ENCODE measurements around the gene ERC2.

The ERC2 gene

GRCh38 chr3:55619046-55619808 lies 849.0 kb downstream of the ERC2 start:
- TF ChIP-seq, protein P1, sequence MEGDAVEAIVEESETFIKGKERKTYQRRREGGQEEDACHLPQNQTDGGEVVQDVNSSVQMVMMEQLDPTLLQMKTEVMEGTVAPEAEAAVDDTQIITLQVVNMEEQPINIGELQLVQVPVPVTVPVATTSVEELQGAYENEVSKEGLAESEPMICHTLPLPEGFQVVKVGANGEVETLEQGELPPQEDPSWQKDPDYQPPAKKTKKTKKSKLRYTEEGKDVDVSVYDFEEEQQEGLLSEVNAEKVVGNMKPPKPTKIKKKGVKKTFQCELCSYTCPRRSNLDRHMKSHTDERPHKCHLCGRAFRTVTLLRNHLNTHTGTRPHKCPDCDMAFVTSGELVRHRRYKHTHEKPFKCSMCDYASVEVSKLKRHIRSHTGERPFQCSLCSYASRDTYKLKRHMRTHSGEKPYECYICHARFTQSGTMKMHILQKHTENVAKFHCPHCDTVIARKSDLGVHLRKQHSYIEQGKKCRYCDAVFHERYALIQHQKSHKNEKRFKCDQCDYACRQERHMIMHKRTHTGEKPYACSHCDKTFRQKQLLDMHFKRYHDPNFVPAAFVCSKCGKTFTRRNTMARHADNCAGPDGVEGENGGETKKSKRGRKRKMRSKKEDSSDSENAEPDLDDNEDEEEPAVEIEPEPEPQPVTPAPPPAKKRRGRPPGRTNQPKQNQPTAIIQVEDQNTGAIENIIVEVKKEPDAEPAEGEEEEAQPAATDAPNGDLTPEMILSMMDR (IDR thresholded peaks at IDR 0.05; ENCODE audit: low read depth, low read length, missing control alignments), result no peak
- DNase-seq (ENCODE audit: extremely low read depth, low read depth), result no peak
- H3K4me3 ChIP-seq (replicated peaks; ENCODE audit: low read depth, low read length), result no peak overlapping the region

GRCh38 chr3:55617385-55617784 lies 850.9 kb downstream of the ERC2 start:
- no peak for DNase-seq (ENCODE audit: extremely low read depth, low read depth)
- TF ChIP-seq, protein P1 (IDR thresholded peaks at IDR 0.05; ENCODE audit: low read depth, low read length, missing control alignments), result no peak
- H3K4me3 ChIP-seq (replicated peaks; ENCODE audit: low read depth, low read length), result no peak overlapping the region

GRCh38 chr3:55616803-55617202 lies 851.5 kb downstream of the ERC2 start:
- TF ChIP-seq, protein P1 (IDR thresholded peaks at IDR 0.05; ENCODE audit: low read depth, low read length, missing control alignments), result no peak
- no peak overlapping the region for H3K4me3 ChIP-seq (replicated peaks; ENCODE audit: low read depth, low read length)
- no peak for DNase-seq (ENCODE audit: extremely low read depth, low read depth)

DNA sequence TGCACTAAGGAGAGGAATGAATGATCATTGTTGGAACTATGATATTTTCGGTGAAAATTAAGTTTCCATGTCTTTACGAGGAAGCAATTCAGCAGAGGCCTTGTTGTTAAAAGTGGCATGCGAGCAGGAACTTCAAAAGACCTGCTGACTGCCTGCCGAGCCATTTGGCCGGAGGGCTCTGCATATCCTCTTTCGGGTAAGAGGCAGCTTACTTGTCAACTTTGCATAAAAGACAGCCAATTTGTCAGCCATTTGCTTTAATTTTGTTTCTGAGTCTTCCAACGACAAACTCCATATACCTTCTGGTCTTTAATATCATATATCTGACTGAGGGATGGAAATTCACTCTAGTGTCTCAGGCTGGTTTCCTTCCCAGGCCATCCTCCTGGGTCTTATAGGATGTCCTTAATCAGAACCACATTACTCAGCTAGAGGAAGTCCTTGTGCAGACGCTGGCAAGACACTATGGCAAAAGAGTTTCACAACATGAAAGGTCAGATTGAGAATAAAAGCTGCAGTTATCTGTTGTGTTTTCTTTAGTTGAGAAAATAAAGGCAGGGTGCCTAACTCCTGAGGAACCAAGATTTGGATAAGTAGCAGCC lies 852.5 kb downstream of the ERC2 start:
- TF ChIP-seq, protein P1 (IDR thresholded peaks at IDR 0.05; ENCODE audit: low read depth, low read length, missing control alignments), result no peak
- DNase-seq (ENCODE audit: extremely low read depth, low read depth), result no peak
- no peak overlapping the region for H3K4me3 ChIP-seq (replicated peaks; ENCODE audit: low read depth, low read length)

DNA sequence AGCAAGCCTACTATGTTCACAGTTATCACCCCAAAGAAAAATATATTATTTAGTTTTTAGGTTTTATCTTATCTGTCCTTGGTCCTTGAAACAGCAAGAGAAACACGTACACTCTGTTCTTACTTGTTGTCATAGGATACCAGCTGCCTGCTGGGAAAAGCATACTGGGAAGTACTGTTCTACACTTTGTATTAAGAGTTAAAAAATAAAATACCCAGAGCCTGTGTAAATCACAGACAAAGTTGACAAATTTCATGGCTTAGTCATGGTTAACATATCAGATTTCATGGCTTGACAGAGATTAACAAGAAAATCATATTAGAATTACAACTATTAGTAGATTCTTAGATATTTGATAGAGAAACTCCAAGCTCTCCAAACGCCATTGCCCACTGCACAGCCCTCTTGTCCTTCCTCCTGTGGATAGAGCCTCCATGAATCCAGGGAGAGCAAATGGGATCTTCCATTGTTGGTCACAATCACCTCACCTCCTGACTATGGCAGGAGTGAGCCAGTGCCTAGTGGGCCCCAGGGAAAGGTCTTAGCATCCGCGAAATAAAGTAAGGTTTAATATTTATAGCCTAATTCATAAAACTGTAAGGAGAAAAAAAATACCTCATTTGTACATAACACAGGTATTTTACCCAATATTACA lies 853.1 kb downstream of the ERC2 start:
- H3K4me3 ChIP-seq (replicated peaks; ENCODE audit: low read depth, low read length), result no peak overlapping the region
- no peak for DNase-seq (ENCODE audit: extremely low read depth, low read depth)
- TF ChIP-seq, protein P1 (IDR thresholded peaks at IDR 0.05; ENCODE audit: low read depth, low read length, missing control alignments), result no peak

- TF ChIP-seq, protein P1 (IDR thresholded peaks at IDR 0.05; ENCODE audit: low read depth, low read length, missing control alignments), result no peak
- H3K4me3 ChIP-seq (replicated peaks; ENCODE audit: low read depth, low read length), result no peak overlapping the region
- DNase-seq (ENCODE audit: extremely low read depth, low read depth), result no peak
Observed at GRCh38 chr3:55611121-55611520, 857.1 kb downstream of the ERC2 start.
